IPS DF 4.7 (cell line): ENCODE data around the gene SATB1.

ENCODE experiments used
- DNase-seq: peaks from one replicate; pipeline ENCODE4 v3.0.0-alpha.2; 2013; ENCODE audit warnings: low spot score; ENCODE audit errors: extremely low read depth

SATB1 gene

DNA sequence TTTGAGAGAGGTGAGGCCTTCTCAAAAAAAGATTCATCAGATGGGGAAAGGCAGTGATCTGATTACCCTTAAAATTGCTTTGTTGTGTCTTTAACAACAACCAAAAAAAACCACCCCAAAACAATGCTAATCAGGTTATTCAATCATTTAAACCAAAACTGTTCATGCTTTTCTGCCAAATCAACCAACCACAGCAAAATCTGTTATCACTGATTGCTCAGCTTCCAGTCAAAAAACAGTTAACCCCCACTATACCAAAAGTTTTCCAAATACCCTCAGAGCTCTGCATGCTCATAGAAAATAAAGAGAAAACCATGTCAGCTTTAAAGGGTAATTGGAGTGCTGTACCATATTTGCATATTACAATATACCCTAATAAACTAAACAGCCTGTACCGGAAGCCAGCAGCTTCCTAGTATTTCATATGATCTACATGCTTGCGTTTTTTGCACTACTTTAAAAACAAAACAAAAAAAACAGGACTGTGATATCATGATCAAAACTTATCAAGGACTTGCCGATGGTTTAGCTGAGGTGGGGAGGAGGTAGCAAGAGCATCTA is 22.8 kb downstream of the SATB1 start:
- no peak for DNase-seq

- no peak for DNase-seq
These were observed 23.7 kb downstream of the SATB1 start for GRCh38 chr3:18401300-18401961.

- DNase-seq: no peak
These were observed 26.7 kb downstream of the SATB1 start for GRCh38 chr3:18398448-18398847.

GRCh38 chr3:18396428-18396827 is 28.7 kb downstream of the SATB1 start:
- no peak for DNase-seq

DNA sequence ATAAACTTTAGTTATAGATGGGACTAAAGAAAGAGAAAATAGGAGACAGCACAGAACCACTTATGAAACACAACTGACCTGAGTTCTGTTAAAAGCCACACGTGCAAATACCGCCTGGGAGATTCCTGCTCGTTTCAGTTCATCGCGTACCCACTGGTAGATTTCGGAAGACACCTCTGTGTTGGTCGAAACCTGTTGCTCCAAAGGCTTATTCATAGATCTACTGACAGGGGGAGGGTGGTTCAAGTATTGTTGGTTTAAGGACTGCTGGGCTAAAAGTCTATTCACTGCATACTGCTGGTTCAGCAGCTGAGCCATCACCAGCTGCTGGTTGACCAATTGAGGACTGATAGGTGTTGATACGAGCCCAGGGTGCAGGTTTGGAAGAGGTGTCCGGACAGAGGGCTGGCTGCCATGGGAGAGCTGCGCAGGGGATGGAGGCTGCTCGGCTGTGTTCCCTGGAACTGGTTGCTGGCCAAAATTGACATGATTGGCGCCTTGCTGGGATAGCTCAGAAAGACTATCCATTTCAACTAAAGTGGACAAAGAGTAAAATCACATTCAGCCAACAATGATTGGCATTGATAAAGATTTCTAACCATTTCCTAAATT is 30.6 kb downstream of the SATB1 start:
- no peak for DNase-seq

GRCh38 chr3:18393906-18394305 is 31.2 kb downstream of the SATB1 start:
- DNase-seq: no peak

DNA sequence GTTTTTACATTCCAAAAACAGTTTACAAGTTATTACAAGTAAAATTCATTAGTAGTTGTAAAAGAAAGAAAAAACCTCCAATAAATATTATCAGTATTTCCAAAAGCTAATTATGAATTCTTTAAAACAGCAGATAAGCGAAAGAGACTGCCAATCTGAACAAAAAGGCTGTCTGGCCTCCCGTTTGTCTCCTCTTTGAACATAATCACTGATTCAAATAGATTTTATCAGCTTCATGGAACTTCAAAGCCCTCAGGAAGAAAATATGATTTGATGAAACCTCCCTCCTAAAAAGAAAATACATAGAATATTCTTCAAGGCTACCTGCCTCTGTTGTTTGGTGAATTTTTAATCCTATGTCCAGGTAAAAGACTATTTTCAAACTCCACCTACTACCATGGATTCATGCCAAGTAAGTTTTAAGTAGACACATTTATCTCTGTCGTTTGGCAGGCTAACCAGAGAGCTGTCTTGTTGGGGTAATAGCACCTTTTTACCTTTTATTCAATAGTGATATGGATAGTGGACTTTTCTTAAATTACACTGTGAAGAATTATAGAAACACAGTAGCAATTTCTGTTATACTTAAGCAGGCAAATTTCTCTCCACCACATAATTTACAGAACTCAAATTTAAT is 35.0 kb downstream of the SATB1 start:
- DNase-seq: no peak

DNA sequence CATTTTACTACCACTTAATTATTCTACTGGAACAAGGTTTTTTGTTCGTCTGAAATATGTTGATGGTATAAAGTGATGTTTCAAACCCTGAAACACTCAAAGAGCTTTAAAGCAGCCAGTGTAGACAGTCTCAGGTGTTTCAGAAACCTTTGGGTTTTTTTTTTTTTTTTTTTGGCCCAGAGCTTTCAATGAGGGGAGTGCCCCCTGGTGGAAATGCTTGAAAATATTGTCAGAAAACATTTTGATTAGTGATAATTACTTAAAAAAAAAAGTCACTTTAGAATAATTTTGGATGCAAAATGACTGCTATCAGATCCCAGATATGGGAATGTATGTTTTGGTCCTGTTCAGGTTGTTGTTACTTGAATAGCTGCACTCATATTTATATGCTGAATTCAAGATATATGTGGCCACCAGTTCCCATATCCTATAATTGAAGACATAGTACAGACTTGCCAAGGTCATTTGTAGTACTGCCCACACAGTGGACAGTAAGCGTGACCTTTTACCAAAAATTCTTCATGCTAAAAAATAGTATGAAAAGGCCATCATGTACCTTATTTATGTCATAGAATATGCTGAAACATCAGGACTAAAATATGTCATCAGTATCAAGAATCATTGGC is 35.9 kb downstream of the SATB1 start:
- no peak for DNase-seq

GRCh38 chr3:18386274-18386890 is 38.8 kb downstream of the SATB1 start:
- no peak for DNase-seq

- no peak for DNase-seq
These were observed 39.4 kb downstream of the SATB1 start for GRCh38 chr3:18385706-18386105.

DNA sequence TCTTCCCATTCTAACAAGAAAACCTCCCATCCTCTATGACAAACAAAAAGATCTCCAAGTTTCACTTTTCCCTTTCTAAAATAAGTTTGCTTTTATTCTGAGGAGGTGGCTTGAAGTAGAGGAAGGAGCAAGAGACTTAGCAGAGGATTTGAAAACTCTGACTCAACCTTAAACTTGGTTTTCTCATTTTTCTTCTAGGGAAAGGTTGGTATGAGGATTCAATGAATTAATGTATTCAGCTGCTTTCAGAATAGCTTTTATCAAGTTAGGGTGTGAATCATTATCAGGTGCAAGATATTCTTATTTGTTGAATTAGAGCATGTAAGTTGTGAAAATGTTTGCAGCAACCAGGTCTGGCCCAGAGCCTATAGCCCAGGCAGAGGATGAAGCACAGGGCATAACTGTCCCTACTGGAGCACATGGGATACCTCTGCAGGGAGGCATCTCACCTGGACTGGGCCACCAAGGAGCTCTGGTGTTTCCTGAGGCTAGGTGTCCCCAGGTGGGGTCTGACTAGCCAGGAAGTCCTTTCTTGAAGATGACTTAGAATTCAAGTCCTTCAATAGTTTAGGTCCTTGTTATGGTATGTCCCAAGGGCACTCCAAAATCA is 42.3 kb downstream of the SATB1 start:
- DNase-seq: no peak

GRCh38 chr3:18379647-18380046 is 45.5 kb downstream of the SATB1 start:
- DNase-seq: no peak

DNA sequence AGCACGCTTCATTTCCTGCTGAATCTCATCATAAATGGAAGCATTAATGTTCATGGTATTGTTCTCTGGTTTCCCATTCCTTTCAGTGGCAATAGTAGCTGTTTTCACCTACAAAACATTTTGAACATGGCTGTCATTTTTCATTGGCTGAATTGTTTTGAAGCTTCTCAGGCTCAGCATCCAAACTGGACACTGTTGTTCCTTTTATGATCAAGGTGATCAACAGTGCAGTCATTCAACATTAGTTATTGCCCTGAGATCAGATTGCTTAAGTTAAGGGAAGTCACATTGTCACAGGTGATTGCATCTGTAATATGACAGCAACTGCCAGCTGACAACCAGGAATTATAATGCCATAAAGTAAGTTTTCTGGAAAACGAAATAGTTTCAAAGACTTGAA is 46.9 kb downstream of the SATB1 start:
- no peak for DNase-seq

- no peak for DNase-seq
These were observed 48.5 kb downstream of the SATB1 start for GRCh38 chr3:18376682-18377081.

GRCh38 chr3:18372786-18373405 is 52.2 kb downstream of the SATB1 start:
- DNase-seq: no peak

- DNase-seq: no peak
These were observed 54.5 kb downstream of the SATB1 start for GRCh38 chr3:18370672-18371071.

DNA sequence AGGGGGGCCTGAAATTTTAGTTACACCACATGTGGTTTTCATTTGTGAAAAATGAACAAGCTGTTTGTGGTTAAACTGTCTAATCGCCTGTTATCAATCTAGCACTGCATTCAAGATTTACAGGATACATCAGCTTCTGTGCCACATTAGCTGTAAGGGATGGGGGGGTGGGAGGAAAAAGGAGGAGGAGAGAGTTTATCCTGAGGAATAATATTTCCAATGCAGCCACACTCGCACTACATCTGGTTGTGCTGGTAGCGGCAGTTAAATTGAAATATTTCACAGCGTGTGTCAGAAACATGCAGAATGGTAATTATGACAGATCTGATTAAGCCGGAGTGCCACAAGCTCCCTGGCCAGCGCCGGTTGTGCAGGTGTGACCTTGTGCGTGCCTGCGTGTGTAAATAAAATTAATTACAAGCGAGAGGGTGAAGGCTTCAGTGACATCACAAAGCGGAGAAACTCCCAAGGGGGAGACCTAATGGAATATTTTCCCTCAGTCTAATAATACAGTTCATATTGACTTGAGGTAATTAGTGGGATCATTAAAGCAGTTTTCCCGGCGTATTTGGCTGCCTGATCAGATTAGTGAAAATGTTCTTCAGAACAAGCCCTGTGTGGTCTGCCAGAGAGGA is 55.5 kb downstream of the SATB1 start:
- no peak for DNase-seq

GRCh38 chr3:18366258-18366657 is 58.9 kb downstream of the SATB1 start:
- no peak for DNase-seq

GRCh38 chr3:18363338-18363737 is 61.8 kb downstream of the SATB1 start:
- DNase-seq: no peak

GRCh38 chr3:18357747-18358146 is 67.4 kb downstream of the SATB1 start:
- DNase-seq: no peak
